Ammon's horn (tissue), 1 donor: ENCODE measurements around the gene RFTN1.

Source experiments
- DNase-seq: peaks from one replicate; pipeline ENCODE4 v3.0.0-alpha.2; 2016; ENCODE audit warnings: low spot score

RFTN1 gene

GRCh38 chr3:16270855-16271254 is 242.6 kb downstream of the RFTN1 start:
- DNase-seq = no peak

- no peak for DNase-seq
These were observed 246.8 kb downstream of the RFTN1 start for GRCh38 chr3:16266714-16267113.
